ENCODE data around the gene FHL1. TPM values are rescaled to one million over a fixed set of nuclear protein-coding genes. Genes with fewer than 3 reads are reported as not detected.

The FHL1 gene
- polyA plus RNA-seq, 4 donors, result 8.7 to 97.5 (median 62.1) TPM

DNA sequence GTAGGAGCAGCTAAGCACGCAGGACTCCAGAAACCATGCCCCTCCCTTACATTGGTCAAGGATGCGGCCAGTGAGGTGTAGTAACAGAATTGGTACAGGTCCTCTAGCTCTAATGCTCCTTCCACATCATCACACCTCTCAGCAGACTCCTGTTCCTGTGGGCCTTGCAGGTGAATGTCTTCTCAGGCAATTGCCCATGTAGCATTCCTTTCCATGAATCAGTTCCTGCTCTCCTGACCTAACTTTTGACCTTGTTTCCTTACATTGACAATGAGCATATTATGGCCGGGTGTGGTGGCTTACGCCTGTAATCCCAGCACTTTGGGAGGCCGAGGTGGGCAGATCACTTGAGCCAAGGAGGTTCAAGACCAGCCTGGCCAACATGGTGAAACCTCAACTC is 72.6 kb downstream of the FHL1 start:
- Histone ChIP-seq H3K4me3 (ENCODE audit: low read depth in 1 of 3, low read length in 3 of 3) (no peak overlapping the region), H3K36me3 (ENCODE audit: control insufficient read depth in 3 of 3, insufficient read depth in 2 of 3, low read depth in 1 of 3, low read length in 3 of 3) (peaks cover 0 to 5% (median 0%) of the 10 kb centered on the region in 3 donors), H3K27me3 (ENCODE audit: control insufficient read depth in 3 of 3, insufficient read depth in 3 of 3, low read length in 3 of 3) (no peaks in the 10 kb centered on the region), H3K9me3 (ENCODE audit: control insufficient read depth in 2 of 2, insufficient read depth in 1 of 2, low read depth in 1 of 2, low read length in 1 of 2) (no peaks in the 10 kb centered on the region), H3K27ac (ENCODE audit: low read depth in 1 of 3, low read length in 2 of 3) (no peak overlapping the region), H3K4me1 (ENCODE audit: control insufficient read depth in 3 of 3, insufficient read depth in 2 of 3, low read depth in 1 of 3, low read length in 2 of 3) (no peaks in the 10 kb centered on the region)
- 69 to 86% (median 72%) methylated on average over 5 of the region's 5 CpGs for WGBS, 3 donors
- DNase-seq (peak in 1 of 2 donors; percentile 17), FAIRE-seq (no peak)

- no peaks in the 10 kb centered on the region for H3K27me3 ChIP-seq (ENCODE audit: control insufficient read depth in 3 of 3, insufficient read depth in 3 of 3, low read length in 3 of 3)
- H3K4me1 ChIP-seq (ENCODE audit: control insufficient read depth in 3 of 3, insufficient read depth in 2 of 3, low read depth in 1 of 3, low read length in 2 of 3), result no peaks in the 10 kb centered on the region
- no peaks in the 10 kb centered on the region for H3K9me3 ChIP-seq (ENCODE audit: control insufficient read depth in 2 of 2, insufficient read depth in 1 of 2, low read depth in 1 of 2, low read length in 1 of 2)
- DNase-seq (peak in 1 of 2 donors; percentile 13), FAIRE-seq (no peak)
- WGBS, 3 donors, result 48 to 77% (median 59%) methylated on average over 4 of the region's 4 CpGs
- peaks cover 0 to 5% (median 0%) of the 10 kb centered on the region in 3 donors for H3K36me3 ChIP-seq (ENCODE audit: control insufficient read depth in 3 of 3, insufficient read depth in 2 of 3, low read depth in 1 of 3, low read length in 3 of 3)
- no peak overlapping the region for H3K4me3 ChIP-seq (ENCODE audit: low read depth in 1 of 3, low read length in 3 of 3)
- H3K27ac ChIP-seq (ENCODE audit: low read depth in 1 of 3, low read length in 2 of 3), result no peak overlapping the region
Measured at GRCh38 chrX:136220540-136220939, 73.2 kb downstream of the FHL1 start.

- FAIRE-seq (no peak), DNase-seq (no peak)
- no peak overlapping the region for H3K4me3 ChIP-seq (ENCODE audit: low read depth in 1 of 3, low read length in 3 of 3)
- peaks cover 0 to 5% (median 0%) of the 10 kb centered on the region in 3 donors for H3K36me3 ChIP-seq (ENCODE audit: control insufficient read depth in 3 of 3, insufficient read depth in 2 of 3, low read depth in 1 of 3, low read length in 3 of 3)
- H3K27me3 ChIP-seq (ENCODE audit: control insufficient read depth in 3 of 3, insufficient read depth in 3 of 3, low read length in 3 of 3), result no peaks in the 10 kb centered on the region
- no peaks in the 10 kb centered on the region for H3K9me3 ChIP-seq (ENCODE audit: control insufficient read depth in 2 of 2, insufficient read depth in 1 of 2, low read depth in 1 of 2, low read length in 1 of 2)
- WGBS, 3 donors, result 69 to 80% (median 71%) methylated on average over 3 of the region's 3 CpGs
- H3K4me1 ChIP-seq (ENCODE audit: control insufficient read depth in 3 of 3, insufficient read depth in 2 of 3, low read depth in 1 of 3, low read length in 2 of 3), result no peaks in the 10 kb centered on the region
- H3K27ac ChIP-seq (ENCODE audit: low read depth in 1 of 3, low read length in 2 of 3), result no peak overlapping the region
Measured at GRCh38 chrX:136220951-136221350, 73.6 kb downstream of the FHL1 start.

GRCh38 chrX:136221851-136222513 is 74.6 kb downstream of the FHL1 start:
- H3K27ac ChIP-seq (ENCODE audit: low read depth in 1 of 3, low read length in 2 of 3), result no peak overlapping the region
- H3K27me3 ChIP-seq (ENCODE audit: control insufficient read depth in 3 of 3, insufficient read depth in 3 of 3, low read length in 3 of 3), result no peaks in the 10 kb centered on the region
- FAIRE-seq (no peak), DNase-seq (no peak)
- H3K36me3 ChIP-seq (ENCODE audit: control insufficient read depth in 3 of 3, insufficient read depth in 2 of 3, low read depth in 1 of 3, low read length in 3 of 3), result peaks cover 0 to 5% (median 0%) of the 10 kb centered on the region in 3 donors
- 86 to 97% (median 94%) methylated on average over 3 of the region's 3 CpGs for WGBS, 3 donors
- H3K9me3 ChIP-seq (ENCODE audit: control insufficient read depth in 2 of 2, insufficient read depth in 1 of 2, low read depth in 1 of 2, low read length in 1 of 2), result no peaks in the 10 kb centered on the region
- no peak overlapping the region for H3K4me3 ChIP-seq (ENCODE audit: low read depth in 1 of 3, low read length in 3 of 3)
- no peaks in the 10 kb centered on the region for H3K4me1 ChIP-seq (ENCODE audit: control insufficient read depth in 3 of 3, insufficient read depth in 2 of 3, low read depth in 1 of 3, low read length in 2 of 3)

- no peaks in the 10 kb centered on the region for H3K4me1 ChIP-seq (ENCODE audit: control insufficient read depth in 3 of 3, insufficient read depth in 2 of 3, low read depth in 1 of 3, low read length in 2 of 3)
- no peak for FAIRE-seq
- no peak for DNase-seq
- H3K36me3 ChIP-seq (ENCODE audit: control insufficient read depth in 3 of 3, insufficient read depth in 2 of 3, low read depth in 1 of 3, low read length in 3 of 3), result peaks cover 0 to 3% (median 0%) of the 10 kb centered on the region in 3 donors
- no peak overlapping the region for H3K27ac ChIP-seq (ENCODE audit: low read depth in 1 of 3, low read length in 2 of 3)
- no peaks in the 10 kb centered on the region for H3K9me3 ChIP-seq (ENCODE audit: control insufficient read depth in 2 of 2, insufficient read depth in 1 of 2, low read depth in 1 of 2, low read length in 1 of 2)
- no peaks in the 10 kb centered on the region for H3K27me3 ChIP-seq (ENCODE audit: control insufficient read depth in 3 of 3, insufficient read depth in 3 of 3, low read length in 3 of 3)
- H3K4me3 ChIP-seq (ENCODE audit: low read depth in 1 of 3, low read length in 3 of 3), result no peak overlapping the region
Measured at GRCh38 chrX:136227074-136227473, 79.7 kb downstream of the FHL1 start.

- FAIRE-seq (no peak), DNase-seq (no peak)
- peak overlapping the region in 1 of 3 donors; percentile 54 for H3K27ac ChIP-seq (ENCODE audit: low read depth in 1 of 3, low read length in 2 of 3)
- no peaks in the 10 kb centered on the region for H3K36me3 ChIP-seq (ENCODE audit: control insufficient read depth in 3 of 3, insufficient read depth in 2 of 3, low read depth in 1 of 3, low read length in 3 of 3)
- no peaks in the 10 kb centered on the region for H3K27me3 ChIP-seq (ENCODE audit: control insufficient read depth in 3 of 3, insufficient read depth in 3 of 3, low read length in 3 of 3)
- no peaks in the 10 kb centered on the region for H3K9me3 ChIP-seq (ENCODE audit: control insufficient read depth in 2 of 2, insufficient read depth in 1 of 2, low read depth in 1 of 2, low read length in 1 of 2)
- H3K4me1 ChIP-seq (ENCODE audit: control insufficient read depth in 3 of 3, insufficient read depth in 2 of 3, low read depth in 1 of 3, low read length in 2 of 3), result no peaks in the 10 kb centered on the region
- no peak overlapping the region for H3K4me3 ChIP-seq (ENCODE audit: low read depth in 1 of 3, low read length in 3 of 3)
- WGBS, 3 donors, result 74 to 81% (median 81%) methylated on average over 8 of the region's 8 CpGs
Measured at GRCh38 chrX:136227948-136228838, 80.9 kb downstream of the FHL1 start.

DNA sequence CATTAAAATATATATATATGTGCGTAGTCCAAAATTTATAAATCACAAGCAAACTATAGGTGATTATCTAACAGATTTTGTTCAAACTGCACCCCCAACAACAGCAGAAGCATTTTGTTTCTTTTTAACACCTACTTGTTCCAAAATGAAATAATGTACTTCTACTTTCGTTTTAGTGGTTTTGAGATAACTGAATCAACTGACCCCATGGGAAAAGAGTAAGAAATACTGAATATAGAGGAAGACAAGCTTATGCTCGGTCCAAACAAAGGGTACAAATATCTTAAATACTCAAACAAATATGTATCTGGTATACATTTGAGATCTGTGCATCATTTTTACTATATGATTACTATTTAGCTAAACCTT is 81.5 kb downstream of the FHL1 start:
- DNase-seq (no peak), FAIRE-seq (no peak)
- Histone ChIP-seq H3K4me3 (ENCODE audit: low read depth in 1 of 3, low read length in 3 of 3) (no peak overlapping the region), H3K9me3 (ENCODE audit: control insufficient read depth in 2 of 2, insufficient read depth in 1 of 2, low read depth in 1 of 2, low read length in 1 of 2) (no peaks in the 10 kb centered on the region), H3K36me3 (ENCODE audit: control insufficient read depth in 3 of 3, insufficient read depth in 2 of 3, low read depth in 1 of 3, low read length in 3 of 3) (no peaks in the 10 kb centered on the region), H3K4me1 (ENCODE audit: control insufficient read depth in 3 of 3, insufficient read depth in 2 of 3, low read depth in 1 of 3, low read length in 2 of 3) (no peaks in the 10 kb centered on the region), H3K27me3 (ENCODE audit: control insufficient read depth in 3 of 3, insufficient read depth in 3 of 3, low read length in 3 of 3) (no peaks in the 10 kb centered on the region), H3K27ac (ENCODE audit: low read depth in 1 of 3, low read length in 2 of 3) (no peak overlapping the region)
- 50 to 71% (median 67%) methylated on average over 3 of the region's 3 CpGs for WGBS, 3 donors

DNA sequence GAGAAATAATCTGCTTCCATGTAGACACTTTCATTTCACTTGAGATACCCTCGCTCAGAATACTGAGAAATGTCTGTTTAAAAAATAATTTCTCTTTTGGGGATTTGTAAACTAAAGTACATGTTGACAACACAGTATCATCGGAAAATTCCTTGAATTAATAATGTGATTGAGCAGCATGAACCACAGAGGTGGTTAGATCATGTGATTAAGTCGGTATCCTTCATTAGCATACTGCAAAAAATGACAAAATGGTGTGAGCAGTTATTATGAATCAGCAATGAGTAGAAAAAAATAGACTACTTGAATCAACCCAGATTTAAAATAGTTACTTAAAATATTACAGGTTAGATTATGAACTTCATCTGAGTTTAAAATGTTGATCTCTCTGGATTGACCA is 89.7 kb downstream of the FHL1 start:
- FAIRE-seq (no peak), DNase-seq (no peak)
- Histone ChIP-seq H3K27ac (ENCODE audit: low read depth in 1 of 3, low read length in 2 of 3) (no peak overlapping the region), H3K9me3 (ENCODE audit: control insufficient read depth in 2 of 2, insufficient read depth in 1 of 2, low read depth in 1 of 2, low read length in 1 of 2) (no peaks in the 10 kb centered on the region), H3K27me3 (ENCODE audit: control insufficient read depth in 3 of 3, insufficient read depth in 3 of 3, low read length in 3 of 3) (no peaks in the 10 kb centered on the region), H3K4me1 (ENCODE audit: control insufficient read depth in 3 of 3, insufficient read depth in 2 of 3, low read depth in 1 of 3, low read length in 2 of 3) (no peaks in the 10 kb centered on the region), H3K36me3 (ENCODE audit: control insufficient read depth in 3 of 3, insufficient read depth in 2 of 3, low read depth in 1 of 3, low read length in 3 of 3) (no peaks in the 10 kb centered on the region), H3K4me3 (ENCODE audit: low read depth in 1 of 3, low read length in 3 of 3) (no peak overlapping the region)
- 61 to 87% (median 85%) methylated on average over 3 of the region's 3 CpGs for WGBS, 3 donors

Data from small intestine (tissue), 7 donors.